IPS-15b (cell line): ENCODE measurements around the gene EEFSEC.

Experiments used
- H3K27me3 ChIP-seq: one replicate; pipeline ENCODE4 v1.6.1; 2013; ENCODE audit warnings: low read length; ENCODE audit not compliant: control insufficient read depth, insufficient read depth
- H3K36me3 ChIP-seq: one replicate; pipeline ENCODE4 v1.6.1; 2013; ENCODE audit warnings: low read length; ENCODE audit not compliant: control insufficient read depth, insufficient read depth
- H3K4me1 ChIP-seq: one replicate; pipeline ENCODE4 v1.6.1; 2013; ENCODE audit warnings: mild to moderate bottlenecking, low read length; ENCODE audit not compliant: control insufficient read depth, insufficient read depth
- H3K4me3 ChIP-seq: one replicate; pipeline ENCODE4 v1.5.1; 2013; ENCODE audit warnings: low read depth, low read length
- H3K9ac ChIP-seq: one replicate; pipeline ENCODE4 v1.6.1; 2013; ENCODE audit warnings: low read depth, mild to moderate bottlenecking, low read length
- H3K9me3 ChIP-seq: one replicate; pipeline ENCODE4 v1.6.1; 2013; ENCODE audit warnings: mild to moderate bottlenecking, low read length; ENCODE audit not compliant: control insufficient read depth, insufficient read depth

The EEFSEC gene

DNA sequence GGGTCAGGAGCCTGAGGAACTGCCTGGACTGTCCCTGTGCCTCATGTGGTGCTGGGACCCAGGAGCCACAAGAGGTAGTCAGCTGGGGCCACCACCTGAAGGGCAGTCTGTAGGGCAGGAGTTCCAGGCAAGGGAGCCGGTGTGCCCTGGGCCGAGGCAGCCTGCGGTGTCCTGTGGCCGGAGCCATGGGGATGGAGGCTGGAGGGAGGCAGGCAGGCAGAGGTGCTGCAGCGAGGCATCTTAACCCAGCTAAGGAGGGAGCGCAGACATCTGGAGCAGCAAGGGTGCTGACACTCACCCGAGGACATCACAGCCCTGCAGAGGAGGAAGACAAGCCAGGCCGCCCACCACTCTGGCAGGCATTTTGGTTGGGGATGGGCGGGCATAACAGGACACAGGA lies 235.7 kb downstream of the EEFSEC start:
- H3K4me3 ChIP-seq, result no peak overlapping the region
- no peaks in the 10 kb centered on the region for H3K9me3 ChIP-seq
- H3K4me1 ChIP-seq, result no peaks in the 10 kb centered on the region
- H3K9ac ChIP-seq, result no peak overlapping the region
- no peaks in the 10 kb centered on the region for H3K36me3 ChIP-seq
- no peaks in the 10 kb centered on the region for H3K27me3 ChIP-seq

- Histone ChIP-seq H3K36me3 (peaks cover 2% of the 10 kb centered on the region), H3K4me3 (no peak overlapping the region), H3K9me3 (no peaks in the 10 kb centered on the region), H3K9ac (no peak overlapping the region), H3K27me3 (no peaks in the 10 kb centered on the region), H3K4me1 (no peaks in the 10 kb centered on the region)
These were observed 237.6 kb downstream of the EEFSEC start for GRCh38 chr3:128390867-128391266.

DNA sequence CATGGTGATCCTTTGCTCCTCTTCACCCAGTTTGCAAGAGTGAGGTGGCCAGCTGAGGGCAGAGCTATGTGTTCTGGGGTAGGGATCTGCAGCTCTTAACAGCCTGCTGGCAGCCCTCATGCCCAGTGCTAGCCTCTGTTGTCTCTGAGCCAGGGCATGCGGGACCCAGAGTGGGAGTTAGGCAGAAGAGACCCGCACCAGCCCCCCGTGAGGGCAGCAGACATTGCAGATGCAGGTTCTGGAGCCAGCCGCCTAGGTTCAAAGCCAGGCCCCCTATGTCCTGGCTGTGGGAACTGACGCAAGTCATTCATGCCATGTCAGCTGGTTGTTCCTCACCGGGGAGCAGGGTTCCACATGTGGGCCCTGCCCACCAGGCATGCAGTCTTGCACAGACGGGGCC lies 238.7 kb downstream of the EEFSEC start:
- no peak overlapping the region for H3K4me3 ChIP-seq
- no peaks in the 10 kb centered on the region for H3K9me3 ChIP-seq
- H3K36me3 ChIP-seq, result peaks cover 2% of the 10 kb centered on the region
- no peaks in the 10 kb centered on the region for H3K27me3 ChIP-seq
- H3K9ac ChIP-seq, result no peak overlapping the region
- no peaks in the 10 kb centered on the region for H3K4me1 ChIP-seq

- Histone ChIP-seq H3K9ac (no peak overlapping the region), H3K4me3 (no peak overlapping the region), H3K9me3 (no peaks in the 10 kb centered on the region), H3K36me3 (peaks cover 2% of the 10 kb centered on the region), H3K4me1 (no peaks in the 10 kb centered on the region), H3K27me3 (no peaks in the 10 kb centered on the region)
These were observed 239.7 kb downstream of the EEFSEC start for GRCh38 chr3:128392818-128393544.

- H3K9ac ChIP-seq, result no peak overlapping the region
- no peak overlapping the region for H3K4me3 ChIP-seq
- H3K4me1 ChIP-seq, result no peaks in the 10 kb centered on the region
- H3K9me3 ChIP-seq, result no peaks in the 10 kb centered on the region
- H3K27me3 ChIP-seq, result no peaks in the 10 kb centered on the region
- H3K36me3 ChIP-seq, result peaks cover 2% of the 10 kb centered on the region
These were observed 240.8 kb downstream of the EEFSEC start for GRCh38 chr3:128394033-128394432.

- H3K9ac ChIP-seq, result no peak overlapping the region
- H3K27me3 ChIP-seq, result no peaks in the 10 kb centered on the region
- H3K4me1 ChIP-seq, result no peaks in the 10 kb centered on the region
- H3K9me3 ChIP-seq, result no peaks in the 10 kb centered on the region
- H3K36me3 ChIP-seq, result peaks cover 2% of the 10 kb centered on the region
- no peak overlapping the region for H3K4me3 ChIP-seq
These were observed 241.8 kb downstream of the EEFSEC start for GRCh38 chr3:128395046-128395445.

DNA sequence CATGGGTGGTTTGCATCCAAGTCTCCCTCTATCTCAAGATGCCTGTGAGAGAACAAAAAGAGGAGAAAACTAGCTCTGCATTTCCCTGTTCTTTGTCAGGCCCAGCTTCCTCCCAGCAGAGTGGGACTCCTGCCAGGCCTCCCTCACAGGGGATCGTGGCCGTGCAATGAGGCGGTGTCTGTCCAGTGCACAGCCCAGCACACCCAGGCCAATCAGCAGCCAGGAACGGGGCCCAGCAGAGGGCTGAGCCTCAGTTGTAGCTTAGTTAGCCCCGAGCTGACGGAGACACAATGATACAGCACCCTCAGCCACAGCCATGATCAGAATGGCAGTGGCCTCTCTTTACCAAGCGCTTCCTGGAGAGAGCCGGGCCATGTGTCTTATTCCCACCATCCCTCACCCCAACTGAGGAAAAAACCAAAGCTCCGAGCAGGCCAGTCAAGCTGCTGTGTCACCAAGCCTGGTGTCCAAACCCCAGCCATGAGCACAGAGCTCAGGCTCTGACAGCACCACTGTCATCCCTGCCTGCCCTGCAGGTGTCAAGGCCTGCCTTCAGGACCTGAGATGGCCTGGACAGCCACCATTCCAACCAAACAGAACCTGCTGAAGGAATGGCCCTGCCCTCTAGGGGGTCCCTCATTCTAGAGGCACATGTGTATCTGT lies 242.3 kb downstream of the EEFSEC start:
- Histone ChIP-seq H3K27me3 (no peaks in the 10 kb centered on the region), H3K4me3 (no peak overlapping the region), H3K4me1 (no peaks in the 10 kb centered on the region), H3K9ac (no peak overlapping the region), H3K36me3 (peaks cover 2% of the 10 kb centered on the region), H3K9me3 (no peaks in the 10 kb centered on the region)

- Histone ChIP-seq H3K4me1 (no peaks in the 10 kb centered on the region), H3K4me3 (no peak overlapping the region), H3K36me3 (peaks cover 2% of the 10 kb centered on the region), H3K27me3 (no peaks in the 10 kb centered on the region), H3K9ac (no peak overlapping the region), H3K9me3 (no peaks in the 10 kb centered on the region)
These were observed 244.2 kb downstream of the EEFSEC start for GRCh38 chr3:128397484-128397883.

- Histone ChIP-seq H3K4me1 (no peaks in the 10 kb centered on the region), H3K9ac (no peak overlapping the region), H3K4me3 (no peak overlapping the region)
These were observed 245.3 kb downstream of the EEFSEC start for GRCh38 chr3:128398586-128398985.

GRCh38 chr3:128399221-128399915 lies 246.1 kb downstream of the EEFSEC start:
- Histone ChIP-seq H3K4me3 (no peak overlapping the region), H3K9ac (no peak overlapping the region), H3K36me3 (peaks cover 2% of the 10 kb centered on the region), H3K27me3 (no peaks in the 10 kb centered on the region), H3K4me1 (no peaks in the 10 kb centered on the region), H3K9me3 (no peaks in the 10 kb centered on the region)

More at GRCh38 chr3:128398586-128398985, 245.3 kb downstream of the EEFSEC start:
- peaks cover 2% of the 10 kb centered on the region for H3K36me3 ChIP-seq
- H3K9me3 ChIP-seq, result no peaks in the 10 kb centered on the region
- no peaks in the 10 kb centered on the region for H3K27me3 ChIP-seq

GRCh38 chr3:128400671-128401070 lies 247.4 kb downstream of the EEFSEC start:
- no peak overlapping the region for H3K9ac ChIP-seq
- H3K27me3 ChIP-seq, result no peaks in the 10 kb centered on the region
- no peaks in the 10 kb centered on the region for H3K4me1 ChIP-seq
- no peaks in the 10 kb centered on the region for H3K36me3 ChIP-seq
- no peaks in the 10 kb centered on the region for H3K9me3 ChIP-seq
- no peak overlapping the region for H3K4me3 ChIP-seq

GRCh38 chr3:128402319-128402718 lies 249.0 kb downstream of the EEFSEC start:
- H3K9ac ChIP-seq, result no peak overlapping the region
- H3K27me3 ChIP-seq, result no peaks in the 10 kb centered on the region
- H3K36me3 ChIP-seq, result no peaks in the 10 kb centered on the region
- no peaks in the 10 kb centered on the region for H3K4me1 ChIP-seq
- no peak overlapping the region for H3K4me3 ChIP-seq
- H3K9me3 ChIP-seq, result no peaks in the 10 kb centered on the region
